HEK293T (cell line): Measurements from ENCODE around the gene TANC2.

Source experiments
- CTCF ChIA-PET: fragments of 350-600 bp; formaldehyde crosslinking; extraction: SDS; loops from one replicate; lab custom pipeline; 2021; ENCODE audit warnings: antibody characterized with exemption, inconsistent platforms; lab: Yijun Ruan, JAX
- POLR2A ChIA-PET: fragments of 350-600 bp; formaldehyde crosslinking; extraction: SDS; loops from one replicate; lab custom pipeline; 2020; ENCODE audit warnings: antibody characterized with exemption, inconsistent platforms; lab: Yijun Ruan, JAX
- DNase-seq: peaks from one replicate; pipeline ENCODE4 v3.0.0; 2012; ENCODE audit warnings: mixed read lengths; ENCODE audit errors: extremely low spot score
- ARNT ChIP-seq: fragments of 450-650 bp; IDR thresholded peaks from 2 replicates; pipeline ENCODE4 v1.6.1; 2017; ENCODE audit warnings: mild to moderate bottlenecking
- BHLHE40 ChIP-seq: fragments of 450-650 bp; IDR thresholded peaks from 2 replicates; pipeline ENCODE4 v1.6.1; 2016; ENCODE audit warnings: mild to moderate bottlenecking, moderate library complexity, borderline replicate concordance
- CTBP1 ChIP-seq: fragments of 450-650 bp; IDR thresholded peaks from 2 replicates; pipeline ENCODE4 v1.6.1; 2016; ENCODE audit warnings: borderline replicate concordance
- ELF4 ChIP-seq: fragments of 450-650 bp; IDR thresholded peaks from 2 replicates; pipeline ENCODE4 v1.6.1; 2017; ENCODE audit warnings: antibody characterized with exemption
- FOXA1 ChIP-seq: fragments of 450-650 bp; IDR thresholded peaks from 2 replicates; pipeline ENCODE4 v1.6.1; 2016; ENCODE audit warnings: mild to moderate bottlenecking
- FOXK2 ChIP-seq: fragments of 450-650 bp; IDR thresholded peaks from 2 replicates; pipeline ENCODE4 v1.6.1; 2016; ENCODE audit warnings: mild to moderate bottlenecking
- FOXM1 ChIP-seq: fragments of 450-650 bp; IDR thresholded peaks from 2 replicates; pipeline ENCODE4 v1.6.1; 2017; ENCODE audit warnings: mild to moderate bottlenecking, borderline replicate concordance
- HDGF ChIP-seq: fragments of 450-650 bp; IDR thresholded peaks from 2 replicates; pipeline ENCODE4 v1.6.1; 2017; ENCODE audit warnings: antibody characterized with exemption, borderline replicate concordance
- L3MBTL2 ChIP-seq: fragments of 450-650 bp; conservative IDR thresholded peaks from 2 replicates; pipeline ENCODE4 v1.6.1; 2016; ENCODE audit warnings: mild to moderate bottlenecking
- LEF1 ChIP-seq: fragments of 450-650 bp; IDR thresholded peaks from 2 replicates; pipeline ENCODE4 v1.6.1; 2017; ENCODE audit warnings: mild to moderate bottlenecking, borderline replicate concordance
- NFRKB ChIP-seq: fragments of 450-650 bp; IDR thresholded peaks from 2 replicates; pipeline ENCODE4 v1.6.1; 2016; ENCODE audit warnings: mild to moderate bottlenecking, moderate library complexity
- SP1 ChIP-seq: fragments of 450-650 bp; IDR thresholded peaks from 2 replicates; pipeline ENCODE4 v1.6.1; 2017
- SUZ12 ChIP-seq: fragments of 450-650 bp; IDR thresholded peaks from 2 replicates; pipeline ENCODE4 v1.6.1; 2016; ENCODE audit warnings: mild to moderate bottlenecking
- TARDBP ChIP-seq: fragments of 450-650 bp; IDR thresholded peaks from 2 replicates; pipeline ENCODE4 v1.6.1; 2016
- ZNF384 ChIP-seq: fragments of 450-650 bp; IDR thresholded peaks from 2 replicates; pipeline ENCODE4 v1.6.1; 2016
- TF ChIP-seq, protein P1 (sequence below): fragments of 450-650 bp; IDR thresholded peaks from 2 replicates; pipeline ENCODE4 v1.6.1; 2016

TANC2 gene

DNA sequence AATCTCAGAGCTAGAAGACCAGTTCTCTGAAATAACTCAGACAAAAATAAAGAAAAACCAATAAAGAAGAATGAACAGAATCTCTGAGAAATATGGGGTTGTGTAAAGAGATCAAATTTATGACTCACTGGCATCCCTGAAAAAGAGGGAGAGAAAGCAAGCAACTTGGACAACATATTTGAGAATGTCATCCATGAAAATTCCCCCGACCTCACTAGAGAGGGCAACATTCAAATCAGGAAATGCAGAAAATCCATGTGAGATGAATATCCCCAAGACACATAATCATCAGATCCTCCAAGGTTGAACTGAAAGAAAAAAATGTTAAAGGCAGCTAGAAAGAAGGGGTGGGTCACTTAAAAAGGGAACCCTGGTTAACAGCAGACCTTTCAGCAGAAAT is 32.1 kb downstream of the TANC2 start:
- no peak for DNase-seq
- TF ChIP-seq ZNF384 (no peak), L3MBTL2 (no peak), SUZ12 (no peak), BHLHE40 (no peak), HDGF (no peak), NFRKB (no peak), FOXM1 (no peak), ARNT (no peak), TARDBP (no peak), FOXA1 (no peak)
- TF ChIP-seq, protein P1, sequence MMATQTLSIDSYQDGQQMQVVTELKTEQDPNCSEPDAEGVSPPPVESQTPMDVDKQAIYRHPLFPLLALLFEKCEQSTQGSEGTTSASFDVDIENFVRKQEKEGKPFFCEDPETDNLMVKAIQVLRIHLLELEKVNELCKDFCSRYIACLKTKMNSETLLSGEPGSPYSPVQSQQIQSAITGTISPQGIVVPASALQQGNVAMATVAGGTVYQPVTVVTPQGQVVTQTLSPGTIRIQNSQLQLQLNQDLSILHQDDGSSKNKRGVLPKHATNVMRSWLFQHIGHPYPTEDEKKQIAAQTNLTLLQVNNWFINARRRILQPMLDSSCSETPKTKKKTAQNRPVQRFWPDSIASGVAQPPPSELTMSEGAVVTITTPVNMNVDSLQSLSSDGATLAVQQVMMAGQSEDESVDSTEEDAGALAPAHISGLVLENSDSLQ = no peak
- ChIA-PET POLR2A (no interaction called here), CTCF (no interaction called here)

DNA sequence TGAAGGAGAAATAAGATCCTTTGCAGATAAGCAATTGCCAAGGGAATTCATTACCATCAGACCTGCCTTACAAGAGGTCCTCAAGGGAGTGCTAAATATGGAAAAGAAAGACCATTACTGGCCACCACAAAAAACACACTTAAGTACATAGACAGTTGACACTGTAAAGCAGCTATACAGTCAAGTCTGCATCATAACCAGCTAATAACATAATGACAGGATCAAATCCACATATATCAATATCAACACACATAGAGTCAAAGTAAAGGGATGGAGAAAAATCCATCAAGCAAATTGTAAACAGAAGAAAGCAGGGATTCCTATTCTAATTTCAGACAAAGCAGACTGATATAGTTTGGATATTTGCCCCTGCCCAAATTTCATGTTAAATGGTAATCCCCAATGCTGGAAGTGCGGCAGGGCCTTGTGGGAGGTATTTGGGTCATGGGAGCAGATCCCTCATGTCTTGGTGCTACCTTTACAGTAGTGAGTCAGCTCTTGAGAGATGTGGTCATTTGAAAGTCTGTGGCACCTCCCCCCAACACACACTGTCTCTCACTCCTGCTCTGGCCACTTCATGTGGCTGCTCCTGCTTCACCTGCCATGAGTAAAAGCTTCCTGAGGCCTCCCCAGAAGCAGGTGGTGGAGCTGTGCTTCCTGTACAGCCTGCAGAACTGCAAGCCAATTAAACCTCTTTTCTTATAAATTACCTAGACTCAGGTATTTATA is 32.8 kb downstream of the TANC2 start:
- DNase-seq = no peak

DNA sequence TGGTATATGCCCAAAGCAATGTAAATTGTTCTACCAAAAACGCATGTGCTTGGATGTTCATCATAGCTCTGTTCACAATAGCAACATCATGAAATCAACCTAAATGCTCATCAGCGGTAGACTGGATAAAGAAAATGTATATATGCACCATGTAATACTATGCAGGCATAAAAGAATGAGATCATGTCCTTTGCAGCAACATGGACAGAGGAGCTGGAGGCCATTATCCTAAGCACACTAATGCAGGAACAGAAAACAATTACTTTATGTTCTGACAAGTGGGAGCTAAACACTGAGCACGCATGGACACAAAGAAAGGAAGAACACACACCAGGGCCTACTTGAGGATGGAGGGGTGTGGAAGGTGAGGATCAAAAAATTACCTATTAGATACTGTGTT is 33.7 kb downstream of the TANC2 start:
- POLR2A ChIA-PET = no interaction called here
- DNase-seq = no peak
- CTCF ChIA-PET = no interaction called here
- TF ChIP-seq BHLHE40 (no peak), ZNF384 (no peak), HDGF (no peak), FOXK2 (no peak), LEF1 (no peak)

More for the DNA sequence above, 32.8 kb downstream of the TANC2 start:
- TF ChIP-seq TARDBP = no peak
- ChIA-PET CTCF (no interaction called here), POLR2A (no interaction called here)

DNA sequence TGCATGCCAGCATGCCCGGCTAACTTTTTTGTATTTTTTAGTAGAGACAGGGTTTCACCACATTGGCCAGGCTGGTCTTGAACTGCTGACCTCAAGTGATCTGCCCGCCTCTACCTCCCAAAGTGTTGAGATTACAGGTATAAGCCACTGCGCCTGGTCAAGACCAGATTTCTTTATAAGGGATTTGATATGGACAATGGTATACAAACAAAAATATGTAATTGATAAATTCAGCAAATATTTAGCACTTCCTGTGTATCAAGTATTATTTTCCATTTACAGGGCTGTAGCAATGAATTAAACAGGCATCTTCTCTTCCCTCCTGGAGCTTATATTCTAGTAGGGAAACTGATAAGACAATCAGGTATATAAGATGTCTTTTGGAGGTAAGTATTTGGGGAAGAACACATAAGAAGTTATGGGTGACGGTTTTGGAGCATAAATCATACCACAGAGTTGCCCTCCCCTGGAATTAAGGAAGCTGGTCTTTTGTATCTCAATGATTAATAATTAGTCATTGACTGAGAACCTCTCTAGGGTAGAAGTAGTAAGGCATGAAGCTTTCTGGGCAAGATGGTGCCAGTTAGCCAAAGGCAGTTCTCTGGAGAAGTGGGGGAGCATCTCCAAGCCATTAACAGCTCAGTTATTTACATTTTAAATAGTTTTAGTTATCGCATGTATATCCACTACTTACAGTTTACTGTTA is 35.8 kb downstream of the TANC2 start:
- no peak for DNase-seq
- TF ChIP-seq TARDBP = no peak
- TF ChIP-seq SP1 = no peak
- no peak for TF ChIP-seq FOXM1
- no peak for TF ChIP-seq NFRKB
- ChIA-PET CTCF (no interaction called here), POLR2A (no interaction called here)

DNA sequence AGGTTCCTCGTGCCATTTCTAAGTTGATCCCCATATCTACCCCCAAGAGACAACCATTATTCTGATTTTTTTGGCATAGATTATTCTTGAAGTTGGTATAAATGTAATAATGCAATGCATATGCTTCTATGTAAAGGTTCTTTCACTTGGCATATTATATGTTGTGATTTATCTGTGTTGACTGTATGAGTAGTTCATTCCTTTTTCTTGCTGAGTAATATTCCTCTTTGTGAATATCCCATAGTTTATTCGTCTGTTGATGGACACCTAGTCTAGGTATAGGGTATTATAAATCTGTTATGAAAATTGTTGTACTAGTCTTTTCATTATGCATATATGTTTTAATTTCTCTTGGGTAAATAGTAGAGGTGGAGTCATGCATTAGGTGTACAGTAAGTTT is 36.6 kb downstream of the TANC2 start:
- ChIA-PET CTCF (no interaction called here), POLR2A (no interaction called here)
- no peak for DNase-seq
- TF ChIP-seq LEF1 (no peak), TARDBP (no peak), BHLHE40 (no peak), ZNF384 (no peak), SP1 (no peak), ELF4 (no peak), NFRKB (no peak), SUZ12 (no peak), FOXM1 (no peak), CTBP1 (no peak), FOXA1 (no peak)

DNA sequence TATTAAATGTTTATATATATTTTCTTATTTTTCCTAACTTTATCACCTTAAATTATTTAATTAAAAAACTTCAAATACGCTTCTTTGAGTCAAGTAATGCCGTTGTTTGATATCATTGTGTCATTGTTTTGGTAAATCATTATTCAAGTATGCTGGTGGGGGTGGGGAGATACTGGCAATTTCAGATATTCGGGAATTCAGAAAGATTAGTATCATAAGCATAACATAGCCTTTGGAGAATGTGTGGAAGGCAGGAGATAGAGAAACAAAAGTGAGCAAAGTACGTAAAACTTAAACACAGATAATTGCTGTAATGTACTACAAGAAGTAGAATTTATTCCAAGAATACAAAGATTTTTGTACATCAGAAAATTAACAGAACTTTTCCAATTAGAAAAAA is 49.8 kb downstream of the TANC2 start:
- no peak for TF ChIP-seq SUZ12
- TF ChIP-seq TARDBP = no peak
- TF ChIP-seq FOXM1 = no peak
- TF ChIP-seq HDGF = no peak
- TF ChIP-seq FOXK2 = no peak
- no peak for TF ChIP-seq ELF4
- no peak for TF ChIP-seq BHLHE40
- no peak for TF ChIP-seq LEF1
- no peak for TF ChIP-seq L3MBTL2
- no peak for TF ChIP-seq ARNT
- TF ChIP-seq NFRKB = no peak
- no peak for TF ChIP-seq FOXA1
- no peak for TF ChIP-seq SP1
- no peak for TF ChIP-seq ZNF384
- CTCF ChIA-PET = no interaction called here
- no peak for DNase-seq
- POLR2A ChIA-PET = no interaction called here
